GM19240 (cell line): ENCODE measurements around the gene SIRT7.
"Not testable (repeated sequence)": the region's sequence is repeated elsewhere in the genome, so short reads cannot be mapped to it uniquely, and the experiment has no call there.

Experiments
- DNase-seq: peaks from one replicate; pipeline ENCODE4 v3.0.0; 2011; ENCODE audit warnings: low spot score; ENCODE audit not compliant: insufficient read length

Gene SIRT7

DNA sequence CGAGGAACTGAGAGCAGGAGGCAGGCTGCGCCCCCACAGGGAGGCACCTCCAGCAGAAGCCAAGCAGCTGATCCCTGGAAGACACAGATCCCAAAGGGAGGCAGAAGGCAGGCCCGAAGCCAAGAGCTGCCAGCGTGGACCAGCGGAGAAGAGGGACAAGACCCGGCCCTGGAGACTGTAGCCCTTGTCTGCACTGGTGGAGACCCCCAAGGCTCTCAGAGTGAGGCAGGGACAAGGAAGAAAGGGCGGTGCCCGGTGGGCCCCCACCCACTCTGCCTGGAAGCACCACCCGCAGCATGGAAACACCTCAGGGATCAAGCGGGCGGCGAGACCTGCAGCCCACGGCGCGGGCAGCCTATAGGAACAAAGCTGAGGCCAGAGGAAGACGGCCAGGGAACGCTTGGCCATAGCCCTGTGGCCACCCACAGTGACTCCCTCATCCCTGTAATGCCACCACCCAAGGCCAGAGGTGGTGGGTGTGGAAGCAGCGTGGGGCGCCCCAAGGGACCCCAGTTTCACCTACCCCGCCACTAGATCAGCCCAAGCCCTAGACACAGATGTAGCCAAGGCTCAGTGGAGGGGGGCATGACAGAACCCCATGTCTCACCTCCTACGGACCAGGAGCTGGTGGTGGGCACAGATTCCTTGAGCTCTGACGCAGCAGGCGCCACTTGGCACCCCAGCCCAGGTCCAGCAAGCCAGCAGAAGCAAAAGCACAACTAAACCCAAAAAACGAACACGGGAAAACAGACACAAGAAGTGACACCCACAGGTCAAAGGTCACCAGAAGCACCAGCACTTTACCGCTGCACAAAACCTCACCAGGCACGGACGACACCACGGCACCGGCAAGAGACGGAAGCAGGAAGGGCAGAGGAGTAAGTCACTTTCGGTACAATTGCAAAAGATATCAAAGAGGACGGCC lies 2.9 kb upstream of the SIRT7 start:
- no peak for DNase-seq

DNA sequence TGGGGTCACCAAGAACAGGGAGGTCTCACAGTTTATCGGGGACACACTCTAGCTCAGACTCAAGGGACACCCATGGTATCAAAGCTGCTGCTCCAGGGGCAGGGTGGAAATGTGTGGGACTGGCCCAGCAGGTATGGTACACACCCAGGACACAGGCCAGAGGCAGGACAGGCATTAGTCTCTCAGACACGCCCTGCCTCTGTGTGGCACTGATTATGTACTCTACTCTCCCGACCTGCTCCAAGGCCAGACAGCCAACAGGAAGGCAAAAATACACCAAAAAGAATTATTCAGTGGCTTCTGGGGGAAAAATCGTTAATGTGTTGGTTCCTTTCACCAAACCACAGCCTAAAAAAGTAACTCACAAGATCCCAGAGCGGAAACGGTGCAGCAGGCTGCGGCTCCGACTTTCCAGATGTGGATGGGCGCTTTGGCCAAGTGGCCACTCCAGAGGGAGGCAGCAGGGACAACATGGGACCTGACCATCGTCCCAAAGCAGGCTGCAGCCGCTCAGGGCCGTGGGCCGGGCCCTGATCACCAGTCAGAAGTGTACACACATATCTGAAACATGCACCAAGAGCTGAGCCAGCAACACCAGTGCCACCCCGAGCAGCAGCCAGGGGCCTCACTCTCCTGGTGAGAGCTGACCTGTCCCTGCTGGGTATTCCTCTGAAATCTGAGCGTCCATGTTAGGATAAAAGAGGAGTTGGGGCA lies 1.0 kb upstream of the SIRT7 start:
- DNase-seq, result no peak

- not testable (repeated sequence) for DNase-seq
These were observed 325 bp upstream of the SIRT7 start for GRCh38 chr17:81918333-81918669.

DNA sequence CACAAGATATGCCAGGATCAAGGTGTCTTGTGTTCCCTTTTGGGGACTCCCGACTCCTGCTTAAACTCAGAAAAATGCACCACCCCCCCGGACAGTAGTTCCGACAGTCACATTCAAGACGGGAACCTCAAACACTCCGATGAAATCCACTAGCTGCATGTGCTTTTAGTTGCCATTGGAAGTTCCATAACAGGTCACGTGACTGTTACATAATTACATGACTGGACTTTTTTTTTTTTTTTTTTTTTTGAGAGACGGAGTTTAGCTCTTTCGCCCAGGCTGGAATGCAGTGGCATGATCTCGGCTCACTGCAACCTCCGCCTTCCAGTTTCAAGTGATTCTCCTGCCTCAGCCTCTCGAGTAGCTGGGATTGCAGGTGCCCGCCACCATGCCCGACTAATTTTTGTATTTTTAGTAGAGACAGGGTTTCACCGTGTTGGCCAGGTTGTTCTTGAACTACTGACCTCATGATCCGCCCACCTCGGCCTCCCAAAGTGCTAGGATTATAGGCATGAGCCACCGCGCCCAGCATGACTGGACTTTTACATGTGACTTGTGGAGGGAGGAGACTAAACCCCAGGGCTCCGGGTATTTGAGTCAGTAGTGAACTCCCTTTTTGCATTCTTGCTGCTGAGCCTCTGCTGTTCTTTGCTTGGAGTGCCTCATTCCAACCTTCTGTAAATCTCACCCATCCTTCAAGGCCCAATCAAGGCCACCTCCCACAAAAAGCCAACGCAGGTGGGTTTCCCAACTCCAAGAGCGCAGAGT lies 1.6 kb downstream of the SIRT7 start:
- DNase-seq, result no peak

DNA sequence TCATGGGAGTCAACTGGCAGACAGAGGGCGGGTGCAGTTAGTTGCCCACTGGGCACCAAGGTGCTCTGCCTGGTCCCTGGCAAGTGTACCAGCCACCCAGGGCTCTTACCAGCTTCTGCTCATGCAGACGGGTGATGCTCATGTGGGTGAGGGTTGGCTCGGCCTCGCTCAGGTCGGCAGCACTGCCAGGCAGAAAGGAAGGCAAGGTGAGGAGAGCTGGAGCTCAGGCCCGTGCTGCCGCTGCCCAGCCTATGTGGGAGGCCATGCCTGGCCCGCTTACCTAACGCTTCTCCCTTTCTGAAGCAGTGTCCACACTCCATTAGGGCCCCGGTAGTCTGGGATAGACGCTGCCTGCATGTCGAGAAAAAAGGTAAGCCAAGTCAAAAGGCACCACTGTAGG lies 2.6 kb downstream of the SIRT7 start:
- DNase-seq, result no peak

- no peak for DNase-seq
These were observed 3.7 kb downstream of the SIRT7 start for GRCh38 chr17:81914103-81914850.

DNA sequence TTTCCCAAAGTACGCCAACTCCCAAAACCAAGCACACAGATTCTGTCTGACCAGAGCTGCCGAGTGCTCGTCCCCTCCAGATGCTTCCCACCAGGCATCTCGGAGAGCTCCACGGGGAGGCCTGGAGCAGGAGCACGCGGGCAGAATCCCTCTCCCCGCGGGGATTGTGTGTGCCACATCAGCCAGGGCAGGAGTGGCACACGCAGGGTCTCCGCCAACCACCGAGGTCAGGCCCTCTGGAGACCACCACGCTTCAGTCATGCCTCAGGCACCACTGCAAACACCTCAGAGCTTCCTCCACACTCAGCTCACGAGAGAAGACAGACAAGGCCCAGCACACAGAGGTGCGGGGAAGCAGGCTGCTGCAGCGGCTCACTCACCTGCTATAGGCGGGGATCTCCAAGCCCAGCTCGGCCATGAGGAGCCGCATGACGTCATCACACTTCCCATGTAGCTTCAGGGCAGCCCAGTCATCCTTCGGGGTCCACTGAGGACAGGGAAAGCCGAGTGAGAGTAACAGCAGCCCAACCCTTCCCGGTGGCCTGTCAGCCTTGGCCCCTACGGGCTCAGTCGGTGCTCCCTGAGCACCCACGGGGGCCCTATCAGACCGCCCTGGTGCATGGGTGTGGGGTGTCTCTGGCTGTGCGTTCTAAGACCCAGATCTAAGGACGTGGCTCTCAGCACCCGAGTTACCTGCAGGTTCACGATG lies 4.4 kb downstream of the SIRT7 start:
- no peak for DNase-seq

DNA sequence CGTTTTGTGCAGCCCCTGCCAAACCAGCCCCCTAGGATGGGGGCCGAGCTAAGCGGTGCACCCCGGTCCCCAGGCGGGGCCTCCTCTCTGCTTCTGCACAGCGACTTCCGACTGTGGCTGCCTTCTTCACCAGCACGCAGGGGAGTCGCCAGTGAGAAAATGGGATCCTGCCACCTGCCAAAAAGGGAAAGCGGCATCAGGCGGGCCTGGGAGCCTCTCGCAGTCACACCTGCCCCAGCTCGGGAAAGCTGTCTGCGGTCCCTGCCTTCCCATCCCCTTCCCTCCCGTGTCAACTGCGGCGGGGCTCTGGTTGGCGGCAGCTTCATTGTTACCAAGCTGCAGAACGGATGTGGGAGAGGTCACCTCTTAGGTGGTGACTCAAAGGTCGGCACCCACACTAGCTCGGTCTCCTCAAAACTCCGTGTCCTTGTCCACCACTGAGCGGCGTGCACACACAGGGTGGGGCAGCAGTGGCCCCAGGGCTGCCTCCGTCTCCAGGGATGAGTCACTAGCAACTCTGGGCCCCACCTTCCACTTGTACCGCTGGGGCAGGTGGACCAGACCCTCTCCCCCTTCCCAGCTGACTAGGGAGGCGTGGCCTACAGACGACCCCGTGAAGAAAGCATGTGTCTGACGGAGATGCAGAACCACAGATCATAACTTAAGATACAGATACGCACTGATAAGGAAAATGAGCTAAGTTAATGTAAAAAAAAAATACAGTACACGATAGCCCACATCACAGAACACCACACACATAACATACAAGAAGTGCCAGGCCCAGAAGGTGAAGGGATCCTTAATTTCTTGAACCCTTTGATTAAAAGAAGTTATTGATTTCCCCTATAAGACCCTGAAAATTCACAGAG lies 5.3 kb downstream of the SIRT7 start:
- no peak for DNase-seq

DNA sequence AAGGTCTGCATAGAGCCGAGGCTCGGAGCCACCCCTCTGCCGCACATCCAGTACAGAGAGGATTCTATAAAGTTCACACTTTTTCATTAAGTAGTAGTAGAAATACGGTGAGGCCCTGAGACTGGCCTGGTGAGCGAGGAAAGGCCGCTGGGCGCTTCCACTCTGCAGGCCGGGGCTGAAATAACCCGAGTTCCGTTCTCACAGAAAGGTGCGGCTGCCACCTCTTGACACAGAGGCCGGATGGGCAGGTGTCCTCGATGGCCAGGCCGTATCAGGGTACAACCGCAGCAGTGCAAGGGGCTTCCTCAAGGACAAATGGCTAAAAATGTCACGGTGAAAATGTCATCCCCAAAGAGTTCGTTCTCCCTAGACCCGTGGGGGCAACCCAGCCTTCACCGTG lies 6.0 kb downstream of the SIRT7 start:
- no peak for DNase-seq

DNA sequence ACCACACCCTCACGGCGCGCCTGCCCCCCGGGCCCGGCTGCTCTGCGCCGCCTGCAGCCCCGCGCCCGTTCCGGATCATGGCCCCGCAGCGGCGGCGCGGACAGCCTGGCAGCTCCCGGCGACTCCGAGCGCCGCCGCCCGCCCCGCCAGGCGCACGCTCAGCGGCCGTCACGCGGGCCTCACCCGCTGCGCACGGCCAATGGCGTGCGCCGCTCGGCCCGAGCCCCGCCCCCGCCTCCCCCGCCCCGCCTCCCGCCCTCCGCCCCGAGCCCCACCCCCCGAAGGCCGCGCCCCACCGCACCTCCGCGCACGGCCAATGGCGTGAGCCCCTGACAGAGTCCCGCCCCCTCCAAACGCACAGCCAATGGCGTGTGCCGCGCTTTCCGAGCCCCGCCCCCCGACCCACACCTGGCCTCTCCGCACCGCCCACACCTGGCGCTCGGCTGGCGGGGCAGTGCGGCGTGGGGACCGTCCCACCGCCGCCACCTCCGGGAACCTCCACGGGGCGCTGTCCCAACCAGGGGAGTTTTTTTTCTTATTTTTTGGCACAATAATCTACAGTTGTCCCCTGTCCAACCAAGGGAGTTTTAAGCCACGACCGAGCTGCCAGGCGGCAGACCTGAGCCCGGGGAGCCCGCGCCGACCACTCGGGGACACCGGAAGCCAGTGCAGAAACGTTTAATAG lies 6.6 kb downstream of the SIRT7 start, which contains the start of gene PCYT2:
Gene PCYT2, minus strand, starts transcription at position 123 of the 685 bp plus-strand sequence. Its CDS starts 44 bp downstream, at position 79.
- peak; percentile 99 for DNase-seq

- DNase-seq, result no peak
These were observed 7.1 kb downstream of the SIRT7 start for GRCh38 chr17:81910840-81911276.

GRCh38 chr17:81909966-81910839 lies 7.8 kb downstream of the SIRT7 start:
- no peak for DNase-seq

DNA sequence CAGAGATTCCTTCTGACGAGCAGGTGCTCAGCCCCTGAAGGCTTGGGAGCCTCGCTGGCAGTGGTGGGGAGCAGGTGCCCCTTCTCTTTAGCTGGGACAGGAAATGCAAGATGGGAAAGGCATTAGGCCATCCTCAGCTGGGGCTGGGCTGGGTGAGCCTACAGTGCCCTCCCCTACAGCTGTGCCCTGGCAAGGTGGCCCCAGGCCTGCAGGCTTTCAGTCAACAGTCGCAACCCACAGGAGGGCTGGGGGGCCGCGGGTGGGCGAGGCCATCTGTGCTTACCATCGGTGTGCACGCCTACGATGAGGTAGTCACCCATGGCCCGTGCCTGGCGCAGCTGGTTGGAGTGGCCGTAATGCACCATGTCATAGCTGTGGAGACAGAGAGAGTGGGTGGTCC lies 8.7 kb downstream of the SIRT7 start:
- DNase-seq, result no peak

DNA sequence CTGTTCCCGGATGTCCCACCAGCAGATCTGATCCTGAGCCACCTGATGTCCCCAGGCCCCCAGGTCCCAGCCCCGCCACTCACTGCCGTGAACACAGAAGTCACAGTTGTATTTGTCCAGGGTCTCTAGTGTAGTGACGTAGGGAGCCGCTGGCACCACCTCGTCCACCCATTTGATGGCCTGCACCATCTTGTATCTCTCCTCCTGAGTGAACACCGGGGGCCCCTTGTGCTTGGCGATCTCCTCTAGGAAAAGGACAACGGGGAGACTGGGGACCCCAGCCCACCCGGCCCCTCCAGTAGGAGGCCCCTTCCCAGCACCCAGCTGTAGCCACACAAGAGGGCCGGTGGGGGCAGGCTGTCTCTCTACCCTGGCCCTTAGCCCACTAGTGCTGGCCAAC lies 9.2 kb downstream of the SIRT7 start:
- DNase-seq, result no peak

- DNase-seq, result no peak
These were observed 10.5 kb downstream of the SIRT7 start for GRCh38 chr17:81907219-81908145.

DNA sequence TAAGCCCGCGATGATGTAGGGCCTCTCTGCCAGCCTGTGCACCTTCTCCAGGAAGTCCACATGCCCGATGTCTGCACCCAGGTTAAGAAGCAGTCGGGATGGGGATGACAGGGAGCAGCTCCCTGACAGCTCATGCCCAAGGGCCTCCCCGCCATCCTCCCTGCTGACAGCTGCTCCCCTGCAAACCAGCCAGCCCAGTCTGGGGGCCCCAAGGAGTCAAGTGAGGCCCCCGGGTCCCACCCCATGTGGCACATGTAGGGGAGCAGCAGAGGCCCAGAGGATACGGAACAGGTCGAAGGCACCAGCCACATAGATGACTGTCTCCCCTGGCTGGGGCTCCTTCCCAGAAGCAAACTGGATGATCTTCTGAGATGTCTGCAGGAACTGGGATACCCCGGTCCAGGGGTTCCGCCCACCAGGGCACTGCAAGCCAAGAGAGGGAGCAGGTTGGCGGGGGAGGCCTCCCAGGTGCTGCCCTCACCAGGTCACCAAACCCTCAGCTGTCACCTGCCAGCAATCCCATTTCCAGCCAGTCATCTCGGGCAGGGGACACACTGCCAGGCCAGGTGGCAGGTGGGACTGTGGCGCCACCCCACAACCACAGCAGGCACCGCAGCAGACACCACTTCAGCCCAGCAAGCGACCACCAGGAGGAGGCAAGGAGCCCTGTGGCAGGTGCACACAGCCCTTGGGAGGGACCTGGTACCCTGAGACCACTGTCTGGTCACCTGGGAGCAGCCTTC lies 11.3 kb downstream of the SIRT7 start:
- no peak for DNase-seq
